Mucosa of stomach (tissue), 1 donor: ENCODE measurements around the gene MMP12.

Experiments used
- H3K27me3 ChIP-seq: one replicate; pipeline ENCODE4 v1.7.0; 2013; ENCODE audit warnings: mild to moderate bottlenecking, low read length; ENCODE audit not compliant: control insufficient read depth, insufficient read depth
- H3K36me3 ChIP-seq: one replicate; pipeline ENCODE4 v1.7.0; 2013; ENCODE audit warnings: low read length; ENCODE audit not compliant: control insufficient read depth, insufficient read depth
- H3K4me1 ChIP-seq: one replicate; pipeline ENCODE4 v1.7.0; 2013; ENCODE audit warnings: mild to moderate bottlenecking, low read length; ENCODE audit not compliant: control insufficient read depth, insufficient read depth
- H3K4me3 ChIP-seq: one replicate; pipeline ENCODE4 v1.7.0; 2013; ENCODE audit warnings: low read length
- H3K9ac ChIP-seq: one replicate; pipeline ENCODE4 v1.7.0; 2013; ENCODE audit warnings: mild to moderate bottlenecking, low read length, moderate library complexity
- H3K9me3 ChIP-seq: one replicate; pipeline ENCODE4 v1.7.0; 2013; ENCODE audit warnings: mild to moderate bottlenecking, low read length, moderate library complexity; ENCODE audit not compliant: control insufficient read depth
- donor health status: Pancreatic carcinoma.

MMP12 gene

GRCh38 chr11:102829316-102830000, 45.3 kb downstream of the MMP12 start:
- no peaks in the 10 kb centered on the region for H3K27me3 ChIP-seq
- H3K9ac ChIP-seq = no peak overlapping the region
- peaks cover 14% of the 10 kb centered on the region for H3K4me1 ChIP-seq

GRCh38 chr11:102824556-102824955, 50.2 kb downstream of the MMP12 start:
- no peaks in the 10 kb centered on the region for H3K27me3 ChIP-seq
- no peak overlapping the region for H3K9ac ChIP-seq

More at GRCh38 chr11:102829316-102830000, 45.3 kb downstream of the MMP12 start:
- H3K4me3 ChIP-seq = no peak overlapping the region
- H3K9me3 ChIP-seq = no peaks in the 10 kb centered on the region
- H3K36me3 ChIP-seq = no peaks in the 10 kb centered on the region

GRCh38 chr11:102819491-102819890, 55.3 kb downstream of the MMP12 start:
- Histone ChIP-seq H3K9me3 (no peaks in the 10 kb centered on the region), H3K4me1 (peaks cover 9% of the 10 kb centered on the region), H3K4me3 (no peak overlapping the region)

More at GRCh38 chr11:102824556-102824955, 50.2 kb downstream of the MMP12 start:
- H3K4me1 ChIP-seq = peaks cover 4% of the 10 kb centered on the region
- no peaks in the 10 kb centered on the region for H3K9me3 ChIP-seq
- no peak overlapping the region for H3K4me3 ChIP-seq
- no peaks in the 10 kb centered on the region for H3K36me3 ChIP-seq

GRCh38 chr11:102813484-102813883, 61.3 kb downstream of the MMP12 start:
- no peaks in the 10 kb centered on the region for H3K27me3 ChIP-seq
- no peak overlapping the region for H3K4me3 ChIP-seq
- no peaks in the 10 kb centered on the region for H3K9me3 ChIP-seq
- no peaks in the 10 kb centered on the region for H3K36me3 ChIP-seq
- peaks cover 7% of the 10 kb centered on the region for H3K4me1 ChIP-seq
- no peak overlapping the region for H3K9ac ChIP-seq

More at GRCh38 chr11:102819491-102819890, 55.3 kb downstream of the MMP12 start:
- Histone ChIP-seq H3K9ac (no peak overlapping the region), H3K36me3 (no peaks in the 10 kb centered on the region), H3K27me3 (no peaks in the 10 kb centered on the region)
